ENCODE measurements around the gene CACNA1B.

Gene CACNA1B

GRCh38 chr9:137967280-137967953, 89.8 kb downstream of the CACNA1B start:
- no peak for DNase-seq (ENCODE audit: low read depth in 2 of 2)

- DNase-seq (ENCODE audit: low read depth in 2 of 2) = no peak
Measured at GRCh38 chr9:137968235-137968634, 90.7 kb downstream of the CACNA1B start.

- DNase-seq (ENCODE audit: low read depth in 2 of 2) = no peak
Measured at GRCh38 chr9:137969008-137969407, 91.4 kb downstream of the CACNA1B start.

- DNase-seq (ENCODE audit: low read depth in 2 of 2) = no peak
Measured at GRCh38 chr9:137969685-137970084, 92.1 kb downstream of the CACNA1B start.

GRCh38 chr9:137970098-137970497, 92.5 kb downstream of the CACNA1B start:
- DNase-seq (ENCODE audit: low read depth in 2 of 2) = no peak

- no peak for DNase-seq (ENCODE audit: low read depth in 2 of 2)
Measured at GRCh38 chr9:137970686-137971476, 93.3 kb downstream of the CACNA1B start.

- no peak for DNase-seq (ENCODE audit: low read depth in 2 of 2)
Measured at GRCh38 chr9:137971477-137972138, 94.0 kb downstream of the CACNA1B start.

GRCh38 chr9:137972355-137972987, 94.9 kb downstream of the CACNA1B start:
- DNase-seq (ENCODE audit: low read depth in 2 of 2) = no peak

GRCh38 chr9:137972988-137973470, 95.4 kb downstream of the CACNA1B start:
- no peak for DNase-seq (ENCODE audit: low read depth in 2 of 2)

GRCh38 chr9:137973829-137974416, 96.3 kb downstream of the CACNA1B start:
- DNase-seq (ENCODE audit: low read depth in 2 of 2) = no peak

GRCh38 chr9:137974746-137975526, 97.4 kb downstream of the CACNA1B start:
- no peak for DNase-seq (ENCODE audit: low read depth in 2 of 2)

GRCh38 chr9:137975527-137975913, 97.9 kb downstream of the CACNA1B start:
- DNase-seq (ENCODE audit: low read depth in 2 of 2) = no peak

GRCh38 chr9:137975936-137976565, 98.5 kb downstream of the CACNA1B start:
- no peak for DNase-seq (ENCODE audit: low read depth in 2 of 2)

- DNase-seq (ENCODE audit: low read depth in 2 of 2) = no peak
Measured at GRCh38 chr9:137977571-137978261, 100.1 kb downstream of the CACNA1B start.

- no peak for DNase-seq (ENCODE audit: low read depth in 2 of 2)
Measured at GRCh38 chr9:137978262-137978714, 100.7 kb downstream of the CACNA1B start.

- no peak for DNase-seq (ENCODE audit: low read depth in 2 of 2)
Measured at GRCh38 chr9:137982200-137982599, 104.6 kb downstream of the CACNA1B start.

GRCh38 chr9:137984005-137984404, 106.4 kb downstream of the CACNA1B start:
- DNase-seq (ENCODE audit: low read depth in 2 of 2) = no peak

- no peak for DNase-seq (ENCODE audit: low read depth in 2 of 2)
Measured at GRCh38 chr9:137984520-137985257, 107.1 kb downstream of the CACNA1B start.

- DNase-seq (ENCODE audit: low read depth in 2 of 2) = no peak
Measured at GRCh38 chr9:137985637-137986071, 108.1 kb downstream of the CACNA1B start.

Data from stimulated activated CD8-positive, alpha-beta memory T cell treated with anti-CD3 and anti-CD28 coated beads, Interleukin-15, amount 100 ng/mL, for 48 hours (primary cell).